SK-N-MC (cell line): ENCODE results near the gene PTDSS2.

Experiments used
- EZH2 ChIP-seq: fragments of 200-600 bp; sonication (generic); IDR thresholded peaks from one replicate; pipeline ENCODE4 v1.6.1; 2017; ENCODE audit warnings: antibody characterized with exemption
- POLR2AphosphoS5 ChIP-seq: IDR thresholded peaks from 2 replicates; pipeline ENCODE4 v1.6.1; 2012; ENCODE audit warnings: mild to moderate bottlenecking, low read depth, low read length, borderline replicate concordance

DNA sequence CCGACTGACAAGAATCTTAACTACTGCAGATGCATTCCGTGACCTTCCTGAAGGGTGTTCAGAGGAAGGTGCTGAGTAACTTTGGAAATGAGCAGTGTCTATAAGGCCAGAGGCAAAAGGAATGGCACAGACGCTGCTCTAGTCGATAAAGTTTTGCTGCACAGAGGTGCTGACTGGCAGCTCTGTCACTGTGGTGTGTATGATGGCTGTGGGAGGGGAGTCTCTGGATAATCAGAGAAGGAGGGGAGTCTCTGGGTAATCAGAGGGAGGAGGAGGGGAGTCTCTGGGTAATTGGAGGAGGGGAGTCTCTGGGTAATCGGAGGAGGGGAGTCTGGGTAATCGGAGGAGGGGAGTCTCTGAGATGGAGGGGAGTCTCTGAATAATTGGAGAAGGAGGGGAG, 18.4 kb downstream of the PTDSS2 start:
- no peak for TF ChIP-seq EZH2
- no peak for TF ChIP-seq POLR2AphosphoS5
